ENCODE data around the gene TNFRSF17.

TNFRSF17 gene

DNA sequence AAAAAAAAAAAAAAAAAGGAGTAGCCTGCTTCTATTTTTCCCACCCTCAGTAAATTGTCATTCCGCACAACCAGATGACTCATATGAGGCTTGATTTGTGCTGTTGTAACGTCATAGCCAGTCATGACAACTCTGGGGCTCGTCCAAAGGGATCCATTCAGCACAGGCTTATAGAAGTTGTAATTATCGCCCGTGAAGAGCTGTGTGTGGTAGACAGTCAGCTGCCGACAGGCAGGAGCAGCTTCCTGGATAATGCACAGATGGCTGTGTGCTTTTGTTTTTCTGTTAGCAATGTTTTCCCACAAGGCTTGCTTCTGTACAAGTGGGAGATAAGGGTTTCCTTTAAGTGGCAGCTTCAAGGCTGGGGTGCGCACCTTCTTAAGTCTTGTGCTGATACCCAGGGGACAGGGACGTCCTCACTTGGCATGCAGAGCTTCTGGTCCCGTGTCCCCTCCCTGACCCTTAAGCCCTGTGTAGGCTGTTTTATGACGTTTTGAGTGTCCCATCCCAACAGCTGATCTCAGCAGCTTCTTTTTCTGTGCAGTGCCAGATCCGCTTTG is 37.5 kb downstream of the TNFRSF17 start:
- no peak for DNase-seq (ENCODE audit: low read depth)

DNA sequence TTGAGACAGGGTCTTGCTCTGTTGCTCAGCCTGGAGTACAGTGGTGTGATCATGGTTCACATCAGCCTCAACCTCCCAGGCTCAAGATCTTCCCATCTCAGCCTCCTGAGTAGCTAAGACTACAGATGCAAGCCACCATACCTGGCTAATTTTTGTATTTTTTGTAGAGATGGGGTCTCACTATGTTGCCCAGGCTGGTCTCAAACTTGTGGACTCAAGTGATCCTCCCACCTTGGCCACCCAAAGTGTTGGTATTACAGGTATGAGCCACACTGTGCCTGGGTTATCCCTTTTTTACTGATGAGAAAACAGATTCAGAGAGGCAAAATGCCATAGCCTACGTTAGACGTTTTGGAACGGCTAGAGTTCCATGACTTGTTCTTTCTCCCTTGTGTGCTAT is 41.6 kb downstream of the TNFRSF17 start:
- DNase-seq (ENCODE audit: low read depth), result no peak

DNA sequence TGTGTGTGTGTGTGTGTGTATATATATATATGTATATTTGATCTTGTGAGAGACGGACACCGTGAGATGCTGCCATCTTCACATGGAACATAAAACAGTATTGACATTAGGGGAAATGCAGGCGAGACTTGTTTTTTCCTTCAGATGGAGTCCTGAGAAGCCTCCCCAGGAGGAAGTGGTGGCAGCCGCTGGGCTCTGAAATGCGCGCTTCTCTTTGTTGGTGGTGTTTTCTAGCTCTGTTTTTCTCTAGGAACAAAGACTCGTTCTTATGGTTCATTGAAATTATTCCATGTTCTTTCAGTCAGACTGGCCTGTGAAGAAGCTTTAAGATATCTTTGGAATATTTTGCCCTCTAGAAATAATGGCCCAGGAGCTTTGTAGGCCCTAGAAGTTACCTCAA is 44.5 kb downstream of the TNFRSF17 start:
- no peak for DNase-seq (ENCODE audit: low read depth)

DNA sequence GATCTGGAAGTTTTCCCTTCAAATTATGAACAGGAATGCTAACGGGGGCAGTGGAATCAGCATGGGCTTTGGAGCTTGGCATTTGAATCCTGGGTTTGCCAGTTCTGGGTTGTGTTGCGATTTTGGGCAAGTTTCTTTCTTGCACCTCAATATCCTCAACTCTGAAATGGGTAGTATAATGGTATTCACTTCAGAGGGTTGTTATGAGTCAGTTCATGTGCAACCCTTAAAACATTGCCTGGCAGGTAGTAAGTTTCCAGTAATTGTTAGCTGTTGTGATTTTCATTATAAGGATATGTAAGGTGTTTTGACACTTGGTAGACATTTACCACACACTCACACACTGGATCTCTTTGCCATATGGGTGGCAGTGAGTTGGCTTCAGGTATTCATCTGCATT is 44.9 kb downstream of the TNFRSF17 start:
- no peak for DNase-seq (ENCODE audit: low read depth)

DNA sequence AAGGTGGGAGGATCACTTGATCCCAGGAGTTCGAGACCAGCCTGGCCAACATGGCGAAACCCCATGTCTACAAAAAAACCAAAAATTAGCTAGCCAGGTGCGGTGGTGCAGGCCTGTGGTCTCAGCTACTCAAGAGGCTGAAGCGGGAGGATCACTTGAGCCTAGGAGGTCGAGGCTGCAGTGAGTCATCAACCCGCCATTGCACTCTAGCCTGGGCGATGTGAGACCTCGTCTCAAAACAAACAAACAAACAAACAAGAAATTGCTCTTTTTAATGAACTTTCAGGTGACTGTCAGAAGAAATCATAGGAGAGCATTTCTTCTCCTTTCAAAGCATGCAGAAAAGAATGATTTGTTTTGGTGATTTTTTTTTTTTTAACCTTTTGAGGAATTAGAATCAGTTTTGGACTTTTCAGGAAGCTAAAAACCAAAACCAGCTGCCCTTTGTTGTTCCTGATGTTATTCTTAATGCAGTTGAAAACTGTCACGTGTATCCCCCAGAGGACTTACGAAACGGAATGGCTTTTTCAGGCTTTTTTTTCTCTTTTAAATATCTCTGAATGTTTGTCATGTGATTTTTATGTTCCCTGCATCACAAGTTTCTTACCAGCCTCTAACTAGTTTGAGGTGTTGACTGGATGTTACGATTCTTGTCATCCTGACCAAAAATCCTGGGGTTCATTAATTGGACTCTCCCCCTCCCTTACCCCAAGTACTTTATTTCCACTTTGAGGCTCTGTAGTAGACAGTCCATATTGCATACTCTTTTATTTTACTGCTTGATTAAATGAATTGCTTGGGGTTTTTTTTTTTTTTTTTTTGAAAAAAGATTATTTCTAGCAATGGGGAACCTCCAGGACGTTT is 45.6 kb downstream of the TNFRSF17 start:
- DNase-seq (ENCODE audit: low read depth), result no peak

DNA sequence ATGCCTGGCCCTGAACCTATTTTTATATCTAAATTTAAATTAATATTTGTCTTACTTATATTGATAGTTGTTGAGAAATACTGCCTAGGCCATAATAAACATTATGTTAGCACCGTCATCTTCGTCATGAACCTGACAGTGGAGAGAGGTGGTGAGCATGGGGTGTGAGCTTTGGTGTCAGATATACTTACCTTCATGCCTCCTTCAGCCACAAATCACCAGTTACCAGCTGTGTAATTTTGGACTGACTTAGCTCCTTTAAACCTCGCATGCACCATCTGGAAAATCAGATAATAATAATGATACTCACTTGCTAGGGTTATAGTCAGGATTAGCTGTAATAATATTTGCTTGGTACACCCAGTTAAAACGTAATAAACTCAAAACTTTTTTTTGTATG is 46.6 kb downstream of the TNFRSF17 start:
- DNase-seq (ENCODE audit: low read depth), result no peak

DNA sequence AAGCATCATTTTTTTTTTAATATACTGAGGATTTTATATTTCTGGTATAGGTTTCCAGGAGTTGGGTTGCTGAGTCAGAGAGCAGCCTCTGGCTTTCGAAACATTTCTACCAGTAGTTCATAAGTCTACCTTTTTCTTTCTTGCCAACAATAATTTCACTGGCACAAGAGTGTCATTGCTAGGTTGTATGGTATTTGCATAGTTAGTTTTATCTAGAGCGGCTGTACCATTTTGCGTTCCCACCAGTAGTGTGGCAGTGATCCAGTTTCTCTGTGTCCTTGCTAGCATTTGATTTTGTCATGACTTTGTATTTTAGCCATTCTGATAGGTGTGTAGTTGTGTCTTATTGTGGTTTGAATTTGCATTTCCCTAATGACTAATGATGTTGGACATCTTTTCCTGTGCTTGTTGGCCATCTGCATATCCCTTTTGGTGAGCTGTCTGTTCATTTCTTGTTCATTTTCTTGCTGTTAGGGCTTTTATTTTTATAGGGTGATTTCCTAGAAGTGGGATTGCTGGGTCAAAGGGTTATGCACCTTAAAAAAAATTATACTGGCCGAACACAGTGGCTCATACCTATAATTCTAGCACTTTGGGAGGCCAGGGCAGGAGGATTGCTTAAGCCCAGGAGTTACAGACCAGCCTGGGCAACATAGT is 51.4 kb downstream of the TNFRSF17 start:
- no peak for DNase-seq (ENCODE audit: low read depth)

DNA sequence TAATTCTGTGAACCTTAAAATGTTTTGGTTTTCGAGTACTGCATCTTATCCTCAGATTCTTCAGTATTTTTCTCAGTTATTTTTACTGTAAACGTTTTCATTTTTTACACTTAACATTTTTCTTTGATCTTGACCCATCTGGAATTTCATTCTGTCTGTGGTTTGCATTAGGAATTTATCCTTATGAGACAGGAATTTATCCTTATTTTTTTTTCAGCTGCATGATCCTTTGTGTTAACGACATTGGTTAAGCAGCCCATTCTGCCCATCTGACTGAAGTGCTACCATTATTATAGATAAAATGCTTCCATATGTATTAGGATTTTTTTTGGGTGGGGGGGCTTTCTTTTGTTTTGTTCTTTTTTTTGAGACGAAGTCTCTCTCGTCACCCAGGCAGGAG is 52.5 kb downstream of the TNFRSF17 start:
- DNase-seq (ENCODE audit: low read depth), result no peak
